Measurements from ENCODE around the gene COX20. TPM values are rescaled to one million over a fixed set of nuclear protein-coding genes. Genes with fewer than 3 reads are reported as not detected.

COX20 gene
- total and polyA plus RNA-seq, 9 donors: 25.2 to 107 (median 37.7) TPM

DNA sequence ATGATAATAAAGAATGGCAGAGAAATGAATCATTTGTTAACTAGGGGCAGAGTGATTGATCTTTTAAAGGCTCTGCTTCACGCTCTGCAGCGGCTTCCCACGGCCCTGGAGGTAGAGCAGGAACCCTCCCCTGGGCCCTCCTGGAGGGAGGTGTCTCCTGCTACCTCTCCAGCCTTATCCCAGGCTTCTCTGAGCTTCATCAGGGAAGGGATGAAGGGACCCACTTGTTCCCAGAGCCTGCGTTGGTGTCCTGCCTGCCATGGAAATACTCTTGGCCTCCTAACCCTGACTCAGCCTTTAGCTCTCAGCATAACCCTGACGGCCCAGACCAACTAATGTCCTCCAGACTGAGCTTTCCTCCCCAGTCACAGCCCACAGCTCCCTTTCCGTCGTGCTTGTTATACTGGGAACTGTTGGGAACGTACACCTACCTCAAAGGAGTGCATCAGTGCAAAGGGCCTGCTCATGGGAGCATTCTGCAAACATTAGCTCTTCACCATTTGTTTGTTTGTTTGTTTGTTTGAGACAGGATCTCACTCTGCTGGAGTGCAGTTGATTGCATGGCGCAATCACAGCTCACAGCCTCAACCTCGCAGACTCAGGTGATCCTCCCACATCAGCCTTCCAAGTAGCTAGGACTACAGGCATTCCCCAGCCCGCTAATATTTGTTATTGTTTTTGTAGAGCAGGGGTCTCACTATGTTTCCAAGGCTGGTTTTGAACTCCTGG lies 46.3 kb downstream of the COX20 start:
- Histone ChIP-seq H3K27ac (no peak overlapping the region), H3K4me3 (no peak overlapping the region), H3K27me3 (no peaks in the 10 kb centered on the region), H3K4me1 (ENCODE audit: insufficient read depth) (no peaks in the 10 kb centered on the region), H3K36me3 (no peaks in the 10 kb centered on the region), H3K9me3 (no peaks in the 10 kb centered on the region)
- WGBS, 3 donors: 78 to 82% (median 80%) methylated on average over 11 of the region's 11 CpGs
- no peak for TF ChIP-seq POLR2A (IDR thresholded peaks at IDR 0.05)
- no peak for TF ChIP-seq EP300 (IDR thresholded peaks at IDR 0.05)
- TF ChIP-seq, protein P1, sequence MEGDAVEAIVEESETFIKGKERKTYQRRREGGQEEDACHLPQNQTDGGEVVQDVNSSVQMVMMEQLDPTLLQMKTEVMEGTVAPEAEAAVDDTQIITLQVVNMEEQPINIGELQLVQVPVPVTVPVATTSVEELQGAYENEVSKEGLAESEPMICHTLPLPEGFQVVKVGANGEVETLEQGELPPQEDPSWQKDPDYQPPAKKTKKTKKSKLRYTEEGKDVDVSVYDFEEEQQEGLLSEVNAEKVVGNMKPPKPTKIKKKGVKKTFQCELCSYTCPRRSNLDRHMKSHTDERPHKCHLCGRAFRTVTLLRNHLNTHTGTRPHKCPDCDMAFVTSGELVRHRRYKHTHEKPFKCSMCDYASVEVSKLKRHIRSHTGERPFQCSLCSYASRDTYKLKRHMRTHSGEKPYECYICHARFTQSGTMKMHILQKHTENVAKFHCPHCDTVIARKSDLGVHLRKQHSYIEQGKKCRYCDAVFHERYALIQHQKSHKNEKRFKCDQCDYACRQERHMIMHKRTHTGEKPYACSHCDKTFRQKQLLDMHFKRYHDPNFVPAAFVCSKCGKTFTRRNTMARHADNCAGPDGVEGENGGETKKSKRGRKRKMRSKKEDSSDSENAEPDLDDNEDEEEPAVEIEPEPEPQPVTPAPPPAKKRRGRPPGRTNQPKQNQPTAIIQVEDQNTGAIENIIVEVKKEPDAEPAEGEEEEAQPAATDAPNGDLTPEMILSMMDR (IDR thresholded peaks at IDR 0.05): no peak
- DNase-seq: no peak
- intact Hi-C loops (cut with DNase I): loop anchor here in 1 of 4 donors (2.0 kb wide), 1 partner anchor 125 kb away; no protein-coding TSS in a partner anchor

DNA sequence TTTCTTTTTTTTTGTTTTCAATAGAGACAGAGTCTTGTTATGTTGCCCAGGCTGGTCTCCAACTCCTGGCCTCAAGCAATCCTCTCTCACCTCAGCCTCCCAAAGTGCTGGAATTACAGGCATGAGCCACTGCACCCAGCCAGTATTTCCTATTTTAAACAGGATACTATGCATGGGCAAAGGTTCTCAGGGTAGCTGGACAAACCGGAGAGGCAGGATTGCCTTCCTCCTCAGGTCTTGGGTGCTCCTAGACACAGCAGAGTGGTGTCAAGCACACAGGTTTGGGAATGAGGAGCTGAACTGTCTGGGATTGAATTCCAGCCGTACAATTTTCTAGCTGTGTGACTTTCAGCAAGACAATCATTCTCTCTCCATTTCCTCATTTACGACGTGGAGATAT lies 51.8 kb downstream of the COX20 start:
- no peaks in the 10 kb centered on the region for H3K4me1 ChIP-seq (ENCODE audit: insufficient read depth)
- 90 to 93% (median 91%) methylated on average over 4 of the region's 4 CpGs for WGBS, 3 donors
- intact Hi-C loops (cut with DNase I): no loop called here
- TF ChIP-seq EP300 (IDR thresholded peaks at IDR 0.05): no peak
- TF ChIP-seq, protein P1 (IDR thresholded peaks at IDR 0.05): no peak
- no peak for TF ChIP-seq POLR2A (IDR thresholded peaks at IDR 0.05)
- no peak overlapping the region for H3K4me3 ChIP-seq
- no peak for DNase-seq
- H3K27ac ChIP-seq: no peak overlapping the region
- no peaks in the 10 kb centered on the region for H3K36me3 ChIP-seq
- H3K9me3 ChIP-seq: no peaks in the 10 kb centered on the region
- H3K27me3 ChIP-seq: no peaks in the 10 kb centered on the region

DNA sequence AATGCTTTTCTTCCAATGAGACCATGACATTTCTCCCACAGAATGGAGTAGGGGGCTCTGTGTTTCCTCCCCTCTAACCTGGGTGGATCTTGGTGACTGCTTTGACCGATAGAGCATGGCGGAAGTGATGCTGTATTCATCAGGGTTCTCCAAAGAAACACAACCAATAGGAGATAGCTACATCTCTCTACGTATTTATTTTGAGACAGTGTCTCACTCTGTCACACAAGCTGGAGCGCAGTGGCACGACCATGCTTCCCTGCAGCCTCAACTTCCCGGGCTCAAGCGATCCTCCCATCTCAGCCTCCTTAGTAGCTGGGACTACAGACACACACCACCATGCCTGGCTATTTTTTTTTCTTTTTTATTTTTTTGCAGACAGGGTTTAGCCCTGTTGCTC lies 58.4 kb downstream of the COX20 start:
- no peaks in the 10 kb centered on the region for H3K27me3 ChIP-seq
- no peaks in the 10 kb centered on the region for H3K4me1 ChIP-seq (ENCODE audit: insufficient read depth)
- H3K27ac ChIP-seq: no peak overlapping the region
- H3K36me3 ChIP-seq: no peaks in the 10 kb centered on the region
- WGBS, 3 donors: 92 to 95% (median 94%) methylated on average over 7 of the region's 7 CpGs
- H3K4me3 ChIP-seq: no peak overlapping the region
- TF ChIP-seq EP300 (IDR thresholded peaks at IDR 0.05): no peak
- intact Hi-C loops (cut with DNase I): no loop called here
- no peaks in the 10 kb centered on the region for H3K9me3 ChIP-seq
- DNase-seq: no peak

Other genes starting within 250 kb of the COX20 start
- 10 to 100 TPM; 20.4 to 33.4 (median 23.4) TPM for gene DESI2, start 182.5 kb upstream of the COX20 start, total RNA-seq
- gene DESI2, start 182.5 kb upstream of the COX20 start, polyA plus RNA-seq: 10 to 100 TPM; 12.5 to 29.0 TPM
- gene HNRNPU, start 28.9 kb downstream of the COX20 start, total RNA-seq: 100 to 1,000 TPM; 269 to 408 (median 314) TPM
- gene HNRNPU, start 28.9 kb downstream of the COX20 start, polyA plus RNA-seq: 100 to 1,000 TPM; 163 to 377 TPM

Measured in ovary (tissue), 9 donors.